ENCODE measurements around the gene C1orf141.
"Not testable (repeated sequence)": the region's sequence is repeated elsewhere in the genome, so short reads cannot be mapped to it uniquely, and the experiment has no call there.

Gene C1orf141

GRCh38 chr1:67078291-67078690 is 56.5 kb downstream of the C1orf141 start:
- DNase-seq, result no peak

GRCh38 chr1:67077593-67077992 is 57.2 kb downstream of the C1orf141 start:
- DNase-seq, result no peak

GRCh38 chr1:67072749-67073148 is 62.0 kb downstream of the C1orf141 start:
- no peak for DNase-seq

GRCh38 chr1:67067655-67068054 is 67.1 kb downstream of the C1orf141 start:
- DNase-seq, result not testable (repeated sequence)

GRCh38 chr1:67062412-67062811 is 72.4 kb downstream of the C1orf141 start:
- no peak for DNase-seq

GRCh38 chr1:67061266-67061665 is 73.5 kb downstream of the C1orf141 start:
- DNase-seq, result no peak

GRCh38 chr1:67060811-67061218 is 74.0 kb downstream of the C1orf141 start:
- no peak for DNase-seq

GRCh38 chr1:67059346-67059745 is 75.4 kb downstream of the C1orf141 start:
- no peak for DNase-seq

- no peak for DNase-seq
These were observed 76.0 kb downstream of the C1orf141 start for GRCh38 chr1:67058761-67059160.

GRCh38 chr1:67058242-67058641 is 76.5 kb downstream of the C1orf141 start:
- no peak for DNase-seq

- DNase-seq, result peak; percentile 83
These were observed 80.7 kb downstream of the C1orf141 start, which contains the start of gene SLC35D1 for GRCh38 chr1:67053785-67054772. TSS of gene SLC35D1 (minus strand) at chr1:67054148. CDS start at chr1:67054013, 135 bp downstream.

- no peak for DNase-seq
These were observed 81.3 kb downstream of the C1orf141 start for GRCh38 chr1:67053535-67053784.

- no peak for DNase-seq
These were observed 81.8 kb downstream of the C1orf141 start for GRCh38 chr1:67052741-67053534.

- DNase-seq, result no peak
These were observed 83.6 kb downstream of the C1orf141 start for GRCh38 chr1:67051196-67051595.

- no peak for DNase-seq
These were observed 90.0 kb downstream of the C1orf141 start for GRCh38 chr1:67044631-67045270.

GRCh38 chr1:67043366-67043765 is 91.4 kb downstream of the C1orf141 start:
- DNase-seq, result no peak
